ENCODE data around the gene CARD10. TPM values are rescaled to one million over a fixed set of nuclear protein-coding genes. Genes with fewer than 3 reads are reported as not detected.
"Not testable (repeated sequence)": the region's sequence is repeated elsewhere in the genome, so short reads cannot be mapped to it uniquely, and the experiment has no call there.

The CARD10 gene
- total RNA-seq, 1 donor from 2014 or later = not detected

GRCh38 chr22:37549704-37550059 lies 30.5 kb upstream of the CARD10 start:
- Mint-ChIP-seq H3K4me1 (ENCODE audit: low read depth) (peaks cover 7% of the 10 kb centered on the region), H3K27me3 (ENCODE audit: low read depth) (peaks cover 21% of the 10 kb centered on the region), H3K4me3 (ENCODE audit: low read depth) (no peak overlapping the region), H3K27ac (no peak overlapping the region), H3K9me3 (no peaks in the 10 kb centered on the region), H3K36me3 (ENCODE audit: low read depth) (no peaks in the 10 kb centered on the region)
- intact Hi-C loops (cut with micrococcal nuclease) = no loop called here
- DNase-seq (ENCODE audit: low spot score) = no peak

GRCh38 chr22:37547251-37547741 lies 28.1 kb upstream of the CARD10 start:
- intact Hi-C loops (cut with micrococcal nuclease) = no loop called here
- no peaks in the 10 kb centered on the region for H3K36me3 Mint-ChIP-seq (ENCODE audit: low read depth)
- peaks cover 10% of the 10 kb centered on the region for H3K27me3 Mint-ChIP-seq (ENCODE audit: low read depth)
- no peak overlapping the region for H3K27ac Mint-ChIP-seq
- peaks cover 7% of the 10 kb centered on the region for H3K4me1 Mint-ChIP-seq (ENCODE audit: low read depth)
- DNase-seq (ENCODE audit: low spot score) = no peak
- H3K9me3 Mint-ChIP-seq = no peaks in the 10 kb centered on the region
- H3K4me3 Mint-ChIP-seq (ENCODE audit: low read depth) = no peak overlapping the region

GRCh38 chr22:37546437-37547250 lies 27.4 kb upstream of the CARD10 start:
- no peaks in the 10 kb centered on the region for H3K36me3 Mint-ChIP-seq (ENCODE audit: low read depth)
- no peak overlapping the region for H3K4me3 Mint-ChIP-seq (ENCODE audit: low read depth)
- no peaks in the 10 kb centered on the region for H3K9me3 Mint-ChIP-seq
- H3K4me1 Mint-ChIP-seq (ENCODE audit: low read depth) = peaks cover 13% of the 10 kb centered on the region
- H3K27ac Mint-ChIP-seq = no peak overlapping the region
- H3K27me3 Mint-ChIP-seq (ENCODE audit: low read depth) = peaks cover 9% of the 10 kb centered on the region
- DNase-seq (ENCODE audit: low spot score) = no peak
- intact Hi-C loops (cut with micrococcal nuclease) = no loop called here

- H3K36me3 Mint-ChIP-seq (ENCODE audit: low read depth) = no peaks in the 10 kb centered on the region
- no peak for DNase-seq (ENCODE audit: low spot score)
- H3K4me1 Mint-ChIP-seq (ENCODE audit: low read depth) = peaks cover 17% of the 10 kb centered on the region
- no peaks in the 10 kb centered on the region for H3K9me3 Mint-ChIP-seq
- intact Hi-C loops (cut with micrococcal nuclease) = loop anchor here (1.0 kb wide), 2 partner anchors 15 to 21 kb away; no protein-coding TSS in a partner anchor
- H3K27me3 Mint-ChIP-seq (ENCODE audit: low read depth) = peaks cover 2% of the 10 kb centered on the region
- no peak overlapping the region for H3K27ac Mint-ChIP-seq
- H3K4me3 Mint-ChIP-seq (ENCODE audit: low read depth) = no peak overlapping the region
Measured at GRCh38 chr22:37545703-37546436, 26.7 kb upstream of the CARD10 start.

GRCh38 chr22:37544955-37545702 lies 25.9 kb upstream of the CARD10 start:
- peak; percentile 39 for DNase-seq (ENCODE audit: low spot score)
- no peaks in the 10 kb centered on the region for H3K9me3 Mint-ChIP-seq
- peaks cover 8% of the 10 kb centered on the region for H3K27me3 Mint-ChIP-seq (ENCODE audit: low read depth)
- H3K27ac Mint-ChIP-seq = no peak overlapping the region
- H3K4me3 Mint-ChIP-seq (ENCODE audit: low read depth) = no peak overlapping the region
- H3K4me1 Mint-ChIP-seq (ENCODE audit: low read depth) = peaks cover 25% of the 10 kb centered on the region
- no peaks in the 10 kb centered on the region for H3K36me3 Mint-ChIP-seq (ENCODE audit: low read depth)
- intact Hi-C loops (cut with micrococcal nuclease) = loop anchor here (1.0 kb wide), 2 partner anchors 16 to 22 kb away; no protein-coding TSS in a partner anchor

- Mint-ChIP-seq H3K27me3 (ENCODE audit: low read depth) (peaks cover 14% of the 10 kb centered on the region), H3K9me3 (no peaks in the 10 kb centered on the region), H3K4me3 (ENCODE audit: low read depth) (no peak overlapping the region), H3K36me3 (ENCODE audit: low read depth) (no peaks in the 10 kb centered on the region), H3K4me1 (ENCODE audit: low read depth) (peaks cover 36% of the 10 kb centered on the region), H3K27ac (no peak overlapping the region)
- no peak for DNase-seq (ENCODE audit: low spot score)
- intact Hi-C loops (cut with micrococcal nuclease) = no loop called here
Measured at GRCh38 chr22:37542959-37543358, 23.7 kb upstream of the CARD10 start.

GRCh38 chr22:37542416-37542815 lies 23.2 kb upstream of the CARD10 start:
- H3K9me3 Mint-ChIP-seq; DNase-seq (ENCODE audit: low spot score); H3K36me3 Mint-ChIP-seq (ENCODE audit: low read depth); H3K4me3 Mint-ChIP-seq (ENCODE audit: low read depth); intact Hi-C loops (cut with micrococcal nuclease): not testable (repeated sequence)
- Mint-ChIP-seq H3K27ac (peak overlapping the region; percentile 89), H3K27me3 (ENCODE audit: low read depth) (peaks cover 14% of the 10 kb centered on the region), H3K4me1 (ENCODE audit: low read depth) (peaks cover 39% of the 10 kb centered on the region)

- intact Hi-C loops (cut with micrococcal nuclease); H3K9me3 Mint-ChIP-seq; H3K27ac Mint-ChIP-seq; H3K36me3 Mint-ChIP-seq (ENCODE audit: low read depth); DNase-seq (ENCODE audit: low spot score); H3K4me3 Mint-ChIP-seq (ENCODE audit: low read depth): not testable (repeated sequence)
- peaks cover 32% of the 10 kb centered on the region for H3K4me1 Mint-ChIP-seq (ENCODE audit: low read depth)
- peaks cover 14% of the 10 kb centered on the region for H3K27me3 Mint-ChIP-seq (ENCODE audit: low read depth)
Measured at GRCh38 chr22:37539790-37540189, 20.6 kb upstream of the CARD10 start.

GRCh38 chr22:37538590-37539357 lies 19.6 kb upstream of the CARD10 start:
- peak overlapping the region; percentile 56 for H3K27ac Mint-ChIP-seq
- H3K4me1 Mint-ChIP-seq (ENCODE audit: low read depth) = peaks cover 40% of the 10 kb centered on the region
- no peak overlapping the region for H3K4me3 Mint-ChIP-seq (ENCODE audit: low read depth)

GRCh38 chr22:37535159-37535558 lies 15.9 kb upstream of the CARD10 start:
- no peak overlapping the region for H3K4me3 Mint-ChIP-seq (ENCODE audit: low read depth)
- no peaks in the 10 kb centered on the region for H3K9me3 Mint-ChIP-seq
- DNase-seq (ENCODE audit: low spot score) = no peak
- peaks cover 8% of the 10 kb centered on the region for H3K27me3 Mint-ChIP-seq (ENCODE audit: low read depth)
- no peaks in the 10 kb centered on the region for H3K36me3 Mint-ChIP-seq (ENCODE audit: low read depth)
- H3K4me1 Mint-ChIP-seq (ENCODE audit: low read depth) = peaks cover 29% of the 10 kb centered on the region
- no peak overlapping the region for H3K27ac Mint-ChIP-seq
- intact Hi-C loops (cut with micrococcal nuclease) = no loop called here

More at GRCh38 chr22:37538590-37539357, 19.6 kb upstream of the CARD10 start:
- DNase-seq (ENCODE audit: low spot score) = peak; percentile 82
- Mint-ChIP-seq H3K27me3 (ENCODE audit: low read depth) (peaks cover 14% of the 10 kb centered on the region), H3K9me3 (no peaks in the 10 kb centered on the region), H3K36me3 (ENCODE audit: low read depth) (no peaks in the 10 kb centered on the region)
- intact Hi-C loops (cut with micrococcal nuclease) = loop anchor here (1.0 kb wide), 2 partner anchors 29 to 54 kb away; no protein-coding TSS in a partner anchor

GRCh38 chr22:37534445-37534844 lies 15.2 kb upstream of the CARD10 start:
- intact Hi-C loops (cut with micrococcal nuclease) = no loop called here
- H3K27ac Mint-ChIP-seq = peak overlapping the region; percentile 7
- no peaks in the 10 kb centered on the region for H3K36me3 Mint-ChIP-seq (ENCODE audit: low read depth)
- H3K27me3 Mint-ChIP-seq (ENCODE audit: low read depth) = peaks cover 6% of the 10 kb centered on the region
- no peak for DNase-seq (ENCODE audit: low spot score)
- no peak overlapping the region for H3K4me3 Mint-ChIP-seq (ENCODE audit: low read depth)
- H3K4me1 Mint-ChIP-seq (ENCODE audit: low read depth) = peaks cover 35% of the 10 kb centered on the region
- no peaks in the 10 kb centered on the region for H3K9me3 Mint-ChIP-seq

GRCh38 chr22:37533995-37534394 lies 14.8 kb upstream of the CARD10 start:
- H3K4me3 Mint-ChIP-seq (ENCODE audit: low read depth) = no peak overlapping the region
- H3K27ac Mint-ChIP-seq = peak overlapping the region; percentile 7
- H3K27me3 Mint-ChIP-seq (ENCODE audit: low read depth) = peaks cover 4% of the 10 kb centered on the region
- H3K36me3 Mint-ChIP-seq (ENCODE audit: low read depth) = no peaks in the 10 kb centered on the region
- DNase-seq (ENCODE audit: low spot score) = no peak
- peaks cover 33% of the 10 kb centered on the region for H3K4me1 Mint-ChIP-seq (ENCODE audit: low read depth)
- no peaks in the 10 kb centered on the region for H3K9me3 Mint-ChIP-seq
- intact Hi-C loops (cut with micrococcal nuclease) = no loop called here
